ENCODE measurements around the gene WFDC10B.
"Not testable (repeated sequence)": the region's sequence is repeated elsewhere in the genome, so short reads cannot be mapped to it uniquely, and the experiment has no call there.

WFDC10B gene

GRCh38 chr20:45646875-45647274 is 57.9 kb downstream of the WFDC10B start:
- no peak for DNase-seq

GRCh38 chr20:45645869-45646268 is 59.0 kb downstream of the WFDC10B start:
- DNase-seq, result not testable (repeated sequence)

GRCh38 chr20:45641076-45641475 is 63.7 kb downstream of the WFDC10B start:
- not testable (repeated sequence) for DNase-seq

GRCh38 chr20:45639687-45640086 is 65.1 kb downstream of the WFDC10B start:
- DNase-seq, result no peak

GRCh38 chr20:45636513-45636912 is 68.3 kb downstream of the WFDC10B start:
- no peak for DNase-seq
